Panc1 (cell line): ENCODE data around the gene PLAAT2. TPM values are rescaled to one million over a fixed set of nuclear protein-coding genes. Genes with fewer than 3 reads are reported as not detected.

Experiments
- ATAC-seq: fragments of 200-7000 bp; cut with Tn5 transposase; 2 replicates; pipeline ENCODE4 v1.9.1; 2020; ENCODE audit warnings: mild to moderate bottlenecking, moderate library complexity
- BruUV-seq: library from RNA; stranded (reverse); fragments of 400-500 nt; replicated peaks from 2 replicates; lab custom pipeline; 2021; lab: Mats Ljungman, UMichigan
- CTCF ChIA-PET: fragments of 300-600 bp; sonication (Branson Sonifier 250); formaldehyde crosslinking; loops from one replicate; lab custom pipeline; 2022; ENCODE audit warnings: antibody characterized with exemption; lab: Charles Lee
- POLR2A ChIA-PET: fragments of 300-600 bp; sonication (Branson Sonifier 250); formaldehyde crosslinking; loops from one replicate; lab custom pipeline; 2022; ENCODE audit warnings: antibody characterized with exemption; lab: Charles Lee
- DNase-seq: peaks from one replicate; pipeline ENCODE4 v3.0.0-alpha.2; 2010; ENCODE audit warnings: low read depth, low spot score
- H3K27ac ChIP-seq: 2 replicates; pipeline ENCODE4 v1.5.1; 2011; ENCODE audit warnings: mild to moderate bottlenecking, low read length, inconsistent platforms
- H3K27me3 ChIP-seq: fragments of 200-500 bp; sonication (Bioruptor generic); 2 replicates; pipeline ENCODE4 v1.6.0; 2014; ENCODE audit warnings: low read length, inconsistent platforms; ENCODE audit not compliant: control insufficient read depth, insufficient read depth
- H3K36me3 ChIP-seq: fragments of 200-500 bp; sonication (Bioruptor generic); 2 replicates; pipeline ENCODE4 v1.5.1; 2014; ENCODE audit warnings: inconsistent platforms, mild to moderate bottlenecking, low read length, moderate library complexity; ENCODE audit not compliant: control insufficient read depth, insufficient read depth
- H3K4me1 ChIP-seq: 2 replicates; pipeline ENCODE4 v1.5.1; 2011; ENCODE audit warnings: inconsistent platforms, mild to moderate bottlenecking, low read length, moderate library complexity; ENCODE audit not compliant: control insufficient read depth, insufficient read depth
- H3K4me3 ChIP-seq, 2 experiments: 2 replicates each; pipeline ENCODE4 v1.5.1; 2011 to 2012; ENCODE audit warnings: low read depth in 2 of 2, low read length in 2 of 2, mild to moderate bottlenecking in 2 of 2, inconsistent platforms in 1 of 2, moderate library complexity in 1 of 2
- H3K9me3 ChIP-seq: fragments of 200-500 bp; sonication (Bioruptor generic); 2 replicates; pipeline ENCODE4 v1.5.1; 2014; ENCODE audit warnings: low read depth, mild to moderate bottlenecking, inconsistent platforms, low read length, moderate library complexity; ENCODE audit not compliant: control insufficient read depth, insufficient read depth
- POLR2AphosphoS5 ChIP-seq: IDR thresholded peaks from 2 replicates; pipeline ENCODE4 v1.6.1; 2012; ENCODE audit warnings: mild to moderate bottlenecking, low read depth, low read length, moderate library complexity
- SIN3A ChIP-seq: IDR thresholded peaks from 2 replicates; pipeline ENCODE4 v1.6.1; 2012; ENCODE audit warnings: low read depth, mild to moderate bottlenecking, low read length, moderate library complexity, borderline replicate concordance; ENCODE audit not compliant: insufficient read depth
- TCF7L2 ChIP-seq: IDR thresholded peaks from 2 replicates; pipeline ENCODE4 v1.6.1; 2011; ENCODE audit warnings: mild to moderate bottlenecking, low read depth, low read length, inconsistent platforms
- in situ Hi-C: cut with HindIII; loops from 2 replicates; pipeline ENCODE4 v1.10.0; 2016; ENCODE audit warnings: low sequenced_read_pairs, low pct_unique_long_range_greater_than_20kb
- intact Hi-C: fragments of 100-400 bp; cut with micrococcal nuclease; formaldehyde crosslinking; loops from one replicate; pipeline ENCODE4 v1.10.0; 2022; ENCODE audit not compliant: unreplicated experiment
- total RNA-seq: library from RNA; stranded (reverse); gene quantifications from one replicate; pipeline ENCODE4 v1.2.1, GENCODE V29; 2021; ENCODE audit not compliant: unreplicated experiment
- TF ChIP-seq, protein P1 (sequence below), 2 experiments: IDR thresholded peaks; 2 replicates each; pipeline ENCODE4 v1.6.1; 2011 to 2012; ENCODE audit warnings: low read depth in 2 of 2, control low read depth in 1 of 2, low read length in 1 of 2, mild to moderate bottlenecking in 1 of 2, moderate library complexity in 1 of 2; ENCODE audit not compliant: insufficient read depth in 1 of 2
- TF ChIP-seq, protein P2 (sequence below): fragments of 450-650 bp; IDR thresholded peaks from 2 replicates; pipeline ENCODE4 v1.5.1; 2017; ENCODE audit warnings: mild to moderate bottlenecking

Gene PLAAT2
- total RNA-seq, 1 experiment from 2014 or later, result not detected

DNA sequence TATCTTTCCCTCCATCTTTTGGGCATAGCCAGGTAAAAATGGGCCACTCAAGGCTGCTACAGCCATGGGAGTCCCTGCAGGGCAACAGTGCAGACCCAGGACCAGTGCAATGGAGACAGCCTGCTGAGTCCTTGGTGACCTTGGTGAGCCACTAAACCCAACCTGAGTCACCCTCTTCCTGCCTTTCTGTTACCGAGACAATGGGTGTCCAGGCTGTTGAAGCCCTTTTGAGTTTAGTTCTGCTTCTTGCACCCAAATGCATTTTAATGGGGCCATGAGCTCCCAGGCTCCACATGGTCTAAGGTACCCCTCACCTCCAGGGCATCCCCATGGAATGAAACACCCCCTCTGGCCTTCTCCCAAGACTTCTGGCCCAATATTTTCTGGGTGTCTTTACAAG lies 27.4 kb downstream of the PLAAT2 start:
- Histone ChIP-seq H3K9me3 (no peaks in the 10 kb centered on the region), H3K27ac (no peak overlapping the region), H3K36me3 (no peaks in the 10 kb centered on the region), H3K27me3 (peaks cover 9% of the 10 kb centered on the region; the same call in 1 of the 2 replicates), H3K4me3 (no peak overlapping the region), H3K4me1 (no peaks in the 10 kb centered on the region)
- ChIA-PET POLR2A (no interaction called here), CTCF (no interaction called here)
- BruUV-seq, result no TSS peak
- intact Hi-C loops (no loop called here), in situ Hi-C loops (no loop called here)
- ATAC-seq, result no peak
- TF ChIP-seq, protein P1, sequence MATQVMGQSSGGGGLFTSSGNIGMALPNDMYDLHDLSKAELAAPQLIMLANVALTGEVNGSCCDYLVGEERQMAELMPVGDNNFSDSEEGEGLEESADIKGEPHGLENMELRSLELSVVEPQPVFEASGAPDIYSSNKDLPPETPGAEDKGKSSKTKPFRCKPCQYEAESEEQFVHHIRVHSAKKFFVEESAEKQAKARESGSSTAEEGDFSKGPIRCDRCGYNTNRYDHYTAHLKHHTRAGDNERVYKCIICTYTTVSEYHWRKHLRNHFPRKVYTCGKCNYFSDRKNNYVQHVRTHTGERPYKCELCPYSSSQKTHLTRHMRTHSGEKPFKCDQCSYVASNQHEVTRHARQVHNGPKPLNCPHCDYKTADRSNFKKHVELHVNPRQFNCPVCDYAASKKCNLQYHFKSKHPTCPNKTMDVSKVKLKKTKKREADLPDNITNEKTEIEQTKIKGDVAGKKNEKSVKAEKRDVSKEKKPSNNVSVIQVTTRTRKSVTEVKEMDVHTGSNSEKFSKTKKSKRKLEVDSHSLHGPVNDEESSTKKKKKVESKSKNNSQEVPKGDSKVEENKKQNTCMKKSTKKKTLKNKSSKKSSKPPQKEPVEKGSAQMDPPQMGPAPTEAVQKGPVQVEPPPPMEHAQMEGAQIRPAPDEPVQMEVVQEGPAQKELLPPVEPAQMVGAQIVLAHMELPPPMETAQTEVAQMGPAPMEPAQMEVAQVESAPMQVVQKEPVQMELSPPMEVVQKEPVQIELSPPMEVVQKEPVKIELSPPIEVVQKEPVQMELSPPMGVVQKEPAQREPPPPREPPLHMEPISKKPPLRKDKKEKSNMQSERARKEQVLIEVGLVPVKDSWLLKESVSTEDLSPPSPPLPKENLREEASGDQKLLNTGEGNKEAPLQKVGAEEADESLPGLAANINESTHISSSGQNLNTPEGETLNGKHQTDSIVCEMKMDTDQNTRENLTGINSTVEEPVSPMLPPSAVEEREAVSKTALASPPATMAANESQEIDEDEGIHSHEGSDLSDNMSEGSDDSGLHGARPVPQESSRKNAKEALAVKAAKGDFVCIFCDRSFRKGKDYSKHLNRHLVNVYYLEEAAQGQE (IDR thresholded peaks at IDR 0.05; ENCODE audit: insufficient read depth in 1 of 2, low read depth in 2 of 2, low read length in 1 of 2), result no peak
- no peak for TF ChIP-seq SIN3A
- TF ChIP-seq, protein P2, sequence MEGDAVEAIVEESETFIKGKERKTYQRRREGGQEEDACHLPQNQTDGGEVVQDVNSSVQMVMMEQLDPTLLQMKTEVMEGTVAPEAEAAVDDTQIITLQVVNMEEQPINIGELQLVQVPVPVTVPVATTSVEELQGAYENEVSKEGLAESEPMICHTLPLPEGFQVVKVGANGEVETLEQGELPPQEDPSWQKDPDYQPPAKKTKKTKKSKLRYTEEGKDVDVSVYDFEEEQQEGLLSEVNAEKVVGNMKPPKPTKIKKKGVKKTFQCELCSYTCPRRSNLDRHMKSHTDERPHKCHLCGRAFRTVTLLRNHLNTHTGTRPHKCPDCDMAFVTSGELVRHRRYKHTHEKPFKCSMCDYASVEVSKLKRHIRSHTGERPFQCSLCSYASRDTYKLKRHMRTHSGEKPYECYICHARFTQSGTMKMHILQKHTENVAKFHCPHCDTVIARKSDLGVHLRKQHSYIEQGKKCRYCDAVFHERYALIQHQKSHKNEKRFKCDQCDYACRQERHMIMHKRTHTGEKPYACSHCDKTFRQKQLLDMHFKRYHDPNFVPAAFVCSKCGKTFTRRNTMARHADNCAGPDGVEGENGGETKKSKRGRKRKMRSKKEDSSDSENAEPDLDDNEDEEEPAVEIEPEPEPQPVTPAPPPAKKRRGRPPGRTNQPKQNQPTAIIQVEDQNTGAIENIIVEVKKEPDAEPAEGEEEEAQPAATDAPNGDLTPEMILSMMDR, result no peak
- TF ChIP-seq TCF7L2, result no peak
- no peak for TF ChIP-seq POLR2AphosphoS5
- no peak for DNase-seq

DNA sequence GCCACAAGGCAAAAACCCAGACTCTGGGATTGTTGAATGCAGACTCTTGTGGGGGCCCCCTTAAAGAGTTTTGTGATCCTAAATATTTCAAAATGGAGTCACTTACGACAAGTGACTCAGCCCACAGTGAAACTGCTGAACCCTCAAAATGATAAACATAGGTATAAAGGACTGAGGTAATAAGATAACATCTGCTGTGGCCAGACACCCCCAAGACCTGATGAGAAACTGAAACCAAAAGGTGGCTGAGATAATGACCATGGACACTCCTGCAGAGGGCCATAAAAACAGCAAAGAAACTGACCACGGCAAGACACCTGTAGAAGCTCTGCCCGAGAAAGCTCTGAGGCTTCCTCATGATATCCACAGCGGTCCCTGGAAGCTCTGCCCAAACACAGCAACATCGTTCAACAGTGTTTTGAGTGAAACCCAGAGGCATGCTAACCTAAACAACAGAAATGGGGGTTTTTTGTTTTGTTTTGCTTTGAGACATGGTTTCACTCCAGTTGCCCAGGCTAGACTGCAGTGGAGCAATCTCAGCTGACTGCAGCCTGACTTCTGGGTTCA lies 28.2 kb downstream of the PLAAT2 start:
- Histone ChIP-seq H3K9me3 (no peaks in the 10 kb centered on the region), H3K27me3 (peaks cover 9% of the 10 kb centered on the region; the same call in 1 of the 2 replicates), H3K27ac (no peak overlapping the region), H3K4me1 (no peaks in the 10 kb centered on the region), H3K36me3 (no peaks in the 10 kb centered on the region), H3K4me3 (no peak overlapping the region)
- intact Hi-C loops (no loop called here), in situ Hi-C loops (no loop called here)
- ATAC-seq (no peak), DNase-seq (no peak)
- BruUV-seq, result no TSS peak
- CTCF ChIA-PET, result no interaction called here
- no peak for TF ChIP-seq TCF7L2
- TF ChIP-seq SIN3A, result no peak
- TF ChIP-seq, protein P1 (IDR thresholded peaks at IDR 0.05; ENCODE audit: insufficient read depth in 1 of 2, low read depth in 2 of 2, low read length in 1 of 2), result no peak
- no peak for TF ChIP-seq POLR2AphosphoS5
- TF ChIP-seq, protein P2, result no peak
- POLR2A ChIA-PET, result no interaction called here
